IgD-negative memory B cell (primary cell): Measurements from ENCODE around the gene PCGF3. TPM values are rescaled to one million over a fixed set of nuclear protein-coding genes. Genes with fewer than 3 reads are reported as not detected.
"Not testable (repeated sequence)": the region's sequence is repeated elsewhere in the genome, so short reads cannot be mapped to it uniquely, and the experiment has no call there.

Source experiments
- H3K27ac Mint-ChIP-seq, 3 donors: one replicate each; pipeline ENCODE4 v1.8.0; 2020 to 2022; ENCODE audit warnings: mild to moderate bottlenecking in 3 of 3, mixed read lengths in 3 of 3, moderate library complexity in 1 of 3
- H3K27me3 Mint-ChIP-seq: one replicate; pipeline ENCODE4 v1.8.0; 2021; ENCODE audit warnings: mixed read lengths
- H3K36me3 Mint-ChIP-seq: one replicate; pipeline ENCODE4 v1.8.0; 2020; ENCODE audit warnings: mild to moderate bottlenecking, mixed read lengths
- H3K4me1 Mint-ChIP-seq, 3 donors: one replicate each; pipeline ENCODE4 v1.8.0; 2020 to 2022; ENCODE audit warnings: mixed read lengths in 3 of 3, mild to moderate bottlenecking in 1 of 3
- H3K4me3 Mint-ChIP-seq, 4 donors: one replicate each; pipeline ENCODE4 v1.8.0; 2020 to 2022; ENCODE audit warnings: mild to moderate bottlenecking in 4 of 4, mixed read lengths in 4 of 4, moderate library complexity in 3 of 4
- H3K9me3 Mint-ChIP-seq, 3 donors: one replicate each; pipeline ENCODE4 v1.8.0; 2020 to 2021; ENCODE audit warnings: mixed read lengths in 3 of 3, mild to moderate bottlenecking in 1 of 3
- polyA plus RNA-seq: library from polyadenylated mRNA; unstranded; fragments of 300-500 nt; fragmentation: Illumina TruSeq; gene quantifications from one replicate; pipeline ENCODE4 v1.2.3, GENCODE V29; 2021

PCGF3 gene
- polyA plus RNA-seq, 1 donor from 2014 or later: 6.1 TPM

DNA sequence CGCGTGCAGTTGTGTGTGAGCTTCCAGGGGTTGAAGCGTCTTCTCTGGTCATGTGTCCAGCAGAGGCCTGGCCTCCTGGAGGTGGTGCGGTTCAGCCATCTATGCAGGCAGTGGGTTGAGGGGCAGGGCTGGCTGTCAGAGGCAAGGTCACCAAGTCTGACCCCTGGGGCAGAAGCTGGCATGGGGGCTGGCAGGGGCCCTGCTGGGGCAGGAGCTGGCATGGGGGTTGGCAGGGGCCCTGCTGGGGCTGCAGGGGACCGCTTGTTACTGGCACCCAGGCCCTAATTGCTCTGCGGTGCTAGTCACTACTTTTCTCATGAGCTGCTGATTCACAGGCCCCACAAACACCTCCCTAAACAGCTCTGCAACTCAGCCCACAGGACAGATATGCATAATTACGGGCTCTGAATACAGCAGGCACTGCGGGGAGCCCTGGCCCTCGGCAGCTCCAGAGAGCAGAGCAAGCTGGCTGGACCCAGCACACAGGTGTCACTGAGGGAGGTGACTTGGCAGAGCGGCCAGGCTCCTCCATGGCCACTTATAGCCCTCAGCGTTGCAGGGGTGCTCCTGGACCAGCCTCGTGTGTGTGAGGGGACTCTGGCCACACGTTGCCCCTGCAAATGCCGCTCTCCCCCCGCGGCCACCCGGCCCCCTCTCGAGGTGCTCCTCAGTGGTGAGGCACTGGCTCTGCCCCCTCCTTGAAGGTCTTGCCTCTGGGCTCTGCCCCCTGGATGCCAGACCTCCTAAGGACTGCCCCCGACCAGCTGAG, 87.6 kb downstream of the PCGF3 start:
- no peaks in the 10 kb centered on the region for H3K9me3 Mint-ChIP-seq
- H3K27me3 Mint-ChIP-seq: peaks cover 42% of the 10 kb centered on the region
- H3K4me3 Mint-ChIP-seq: peak overlapping the region; percentile 15 to 87 (median 74)
- no peaks in the 10 kb centered on the region for H3K36me3 Mint-ChIP-seq
- H3K27ac Mint-ChIP-seq: peak overlapping the region in 2 of 3 donors; percentile 80 to 81
- peaks cover 17 to 19% (median 19%) of the 10 kb centered on the region in 3 donors for H3K4me1 Mint-ChIP-seq

DNA sequence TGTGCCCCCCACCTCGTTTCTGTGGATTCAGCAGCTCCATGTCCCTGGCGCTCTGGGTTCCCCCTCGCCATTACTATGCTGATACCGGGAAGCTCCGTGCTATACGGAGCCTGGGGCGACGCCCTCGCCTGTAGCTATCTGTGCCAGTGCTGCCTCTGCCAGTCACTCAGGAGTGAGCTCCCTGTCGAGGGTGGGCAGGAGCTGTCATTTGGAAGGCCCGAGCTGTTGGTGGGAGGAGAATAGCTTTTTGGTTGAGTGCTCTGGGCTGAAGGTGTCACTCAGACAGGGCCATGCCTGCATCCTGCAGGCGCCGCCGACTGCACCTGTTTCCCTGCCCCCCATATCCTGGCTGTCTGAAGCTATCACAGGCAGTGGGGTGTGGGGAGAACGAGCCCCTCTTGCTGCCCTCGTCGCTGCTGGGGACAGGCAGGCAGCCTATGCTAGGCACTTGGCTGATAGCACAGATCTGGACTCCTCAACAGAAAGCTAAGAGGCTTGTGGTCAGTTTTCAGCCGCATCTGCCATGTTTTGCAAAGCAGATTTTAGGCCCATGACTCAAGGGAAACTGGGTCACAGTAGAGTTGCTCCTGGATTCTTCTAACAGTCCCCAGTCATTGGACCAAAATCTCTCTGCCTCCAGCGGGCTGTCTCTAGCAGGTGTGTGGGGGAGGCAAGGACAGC, 88.4 kb downstream of the PCGF3 start:
- H3K27ac Mint-ChIP-seq: peak overlapping the region; percentile 43 to 81 (median 67)
- H3K27me3 Mint-ChIP-seq: peaks cover 44% of the 10 kb centered on the region
- no peaks in the 10 kb centered on the region for H3K36me3 Mint-ChIP-seq
- H3K4me1 Mint-ChIP-seq: peaks cover 15 to 22% (median 19%) of the 10 kb centered on the region in 3 donors
- no peaks in the 10 kb centered on the region for H3K9me3 Mint-ChIP-seq
- H3K4me3 Mint-ChIP-seq: peak overlapping the region; percentile 52 to 87 (median 68)

DNA sequence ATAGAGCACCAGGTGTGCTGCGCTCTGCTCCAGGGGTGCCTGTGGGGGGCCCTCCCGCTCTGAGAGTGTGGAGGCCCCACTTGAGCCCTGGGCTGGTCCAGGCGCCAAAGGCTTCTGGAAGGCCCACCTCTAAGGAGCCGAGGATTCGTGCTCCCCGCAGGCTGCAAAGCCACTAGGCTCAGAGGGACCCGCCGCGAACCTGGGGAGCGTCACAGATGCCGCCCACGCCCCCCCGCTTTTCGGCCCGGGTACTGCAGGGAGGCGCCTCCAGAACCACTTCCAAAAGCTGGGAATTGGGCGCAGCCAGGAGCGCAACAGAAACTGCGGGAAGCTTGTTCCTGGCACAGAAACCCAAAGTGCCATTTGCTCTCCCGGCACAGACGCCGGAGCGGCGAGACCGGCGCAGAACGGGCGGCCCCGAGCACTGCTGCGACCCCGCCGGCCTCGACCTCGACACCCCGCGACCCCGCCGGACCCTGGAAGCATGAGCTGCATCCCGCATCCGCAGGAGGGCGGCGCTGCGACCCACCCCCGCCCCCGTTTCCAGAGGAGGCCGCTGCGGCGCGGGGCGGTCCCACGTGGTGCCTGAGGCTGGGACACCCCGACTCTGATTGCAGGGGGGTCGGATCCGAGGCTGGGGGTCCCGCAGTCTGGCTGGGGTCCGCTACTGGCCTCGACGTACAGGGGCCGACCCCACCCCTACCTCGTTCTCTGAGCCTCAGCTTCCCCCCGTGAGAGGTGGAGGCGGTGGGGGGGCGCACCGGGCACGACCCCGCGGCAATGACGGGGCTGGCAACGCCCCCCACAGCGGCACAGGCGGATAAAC, 89.5 kb downstream of the PCGF3 start:
- H3K4me1 Mint-ChIP-seq: peaks cover 15 to 22% (median 19%) of the 10 kb centered on the region in 3 donors
- no peaks in the 10 kb centered on the region for H3K36me3 Mint-ChIP-seq
- H3K4me3 Mint-ChIP-seq: peak overlapping the region; percentile 48 to 83 (median 64)
- H3K9me3 Mint-ChIP-seq: no peaks in the 10 kb centered on the region
- H3K27me3 Mint-ChIP-seq: peaks cover 42% of the 10 kb centered on the region
- H3K27ac Mint-ChIP-seq: peak overlapping the region in 1 of 3 donors; percentile 73

DNA sequence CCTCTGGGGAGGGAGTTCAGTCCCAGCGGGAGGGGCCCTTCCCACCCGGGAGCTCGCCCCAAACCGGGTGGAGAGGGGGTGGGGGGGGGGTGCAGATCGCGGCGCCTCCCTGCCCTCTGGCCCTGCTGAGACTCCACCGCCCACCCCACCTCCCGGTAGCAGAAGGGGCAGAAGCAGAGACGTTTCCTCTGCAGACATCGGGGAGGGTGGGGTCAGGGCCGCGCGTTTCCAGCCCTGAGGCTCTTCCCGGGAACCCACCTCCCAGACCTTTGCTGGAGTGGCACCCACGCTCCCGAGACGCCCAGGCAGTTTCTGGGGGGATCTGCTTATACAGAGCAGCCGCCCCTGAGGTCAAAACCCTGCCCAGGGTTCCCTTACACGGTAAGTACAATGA, 90.1 kb downstream of the PCGF3 start:
- H3K27ac Mint-ChIP-seq: no peak overlapping the region
- no peaks in the 10 kb centered on the region for H3K9me3 Mint-ChIP-seq
- peaks cover 41% of the 10 kb centered on the region for H3K27me3 Mint-ChIP-seq
- peaks cover 15 to 22% (median 19%) of the 10 kb centered on the region in 3 donors for H3K4me1 Mint-ChIP-seq
- H3K36me3 Mint-ChIP-seq: no peaks in the 10 kb centered on the region
- no peak overlapping the region for H3K4me3 Mint-ChIP-seq

DNA sequence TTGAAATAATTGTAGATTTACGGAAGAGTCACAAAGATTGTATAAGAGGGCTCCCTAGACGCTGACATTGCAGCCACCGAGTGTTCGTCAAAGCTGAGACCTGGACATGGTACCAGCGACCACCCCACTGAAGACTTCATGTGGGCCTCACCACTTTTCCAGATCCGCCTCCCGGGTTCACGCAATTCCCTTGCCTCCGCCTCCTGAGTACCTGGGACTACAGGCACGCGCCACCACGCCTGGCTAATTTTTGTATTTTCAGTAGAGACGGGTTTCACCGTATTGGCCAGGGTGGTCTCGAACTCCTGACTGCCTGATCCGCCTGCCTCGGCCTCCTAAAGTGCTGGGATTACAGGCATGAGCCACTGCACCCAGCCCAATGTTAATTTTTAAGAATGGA, 90.6 kb downstream of the PCGF3 start:
- Mint-ChIP-seq H3K9me3 (peaks cover 0 to 3% (median 0%) of the 10 kb centered on the region in 3 donors), H3K27me3 (peaks cover 39% of the 10 kb centered on the region), H3K4me1 (peaks cover 15 to 22% (median 19%) of the 10 kb centered on the region in 3 donors), H3K4me3 (peak overlapping the region in 1 of 4 donors; percentile 51), H3K27ac (peak overlapping the region in 1 of 3 donors; percentile 48), H3K36me3 (no peaks in the 10 kb centered on the region)

DNA sequence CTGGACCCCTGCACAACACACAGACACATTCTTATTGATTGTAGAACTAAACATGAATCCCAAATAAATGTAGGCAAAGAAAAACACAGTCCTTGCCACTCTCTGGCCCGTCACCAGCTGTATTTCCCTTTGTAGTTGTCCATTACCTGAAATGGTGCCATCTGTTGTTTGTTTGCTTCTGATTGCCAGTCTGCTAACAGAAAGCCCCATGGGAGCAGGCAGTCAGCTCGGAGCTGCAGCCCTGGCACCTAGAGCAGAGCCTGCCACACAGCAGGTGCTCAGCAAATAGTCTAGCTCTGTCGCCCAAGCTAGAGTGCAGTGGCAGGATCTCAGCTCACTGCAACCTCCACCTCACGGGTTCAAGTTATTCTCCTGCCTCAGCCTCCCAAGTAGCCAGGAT, 91.4 kb downstream of the PCGF3 start:
- Mint-ChIP-seq H3K36me3 (no peaks in the 10 kb centered on the region), H3K27ac (no peak overlapping the region), H3K4me1 (peaks cover 15 to 22% (median 19%) of the 10 kb centered on the region in 3 donors), H3K27me3 (peaks cover 39% of the 10 kb centered on the region), H3K4me3 (no peak overlapping the region), H3K9me3 (peaks cover 3 to 7% (median 6%) of the 10 kb centered on the region in 3 donors)

DNA sequence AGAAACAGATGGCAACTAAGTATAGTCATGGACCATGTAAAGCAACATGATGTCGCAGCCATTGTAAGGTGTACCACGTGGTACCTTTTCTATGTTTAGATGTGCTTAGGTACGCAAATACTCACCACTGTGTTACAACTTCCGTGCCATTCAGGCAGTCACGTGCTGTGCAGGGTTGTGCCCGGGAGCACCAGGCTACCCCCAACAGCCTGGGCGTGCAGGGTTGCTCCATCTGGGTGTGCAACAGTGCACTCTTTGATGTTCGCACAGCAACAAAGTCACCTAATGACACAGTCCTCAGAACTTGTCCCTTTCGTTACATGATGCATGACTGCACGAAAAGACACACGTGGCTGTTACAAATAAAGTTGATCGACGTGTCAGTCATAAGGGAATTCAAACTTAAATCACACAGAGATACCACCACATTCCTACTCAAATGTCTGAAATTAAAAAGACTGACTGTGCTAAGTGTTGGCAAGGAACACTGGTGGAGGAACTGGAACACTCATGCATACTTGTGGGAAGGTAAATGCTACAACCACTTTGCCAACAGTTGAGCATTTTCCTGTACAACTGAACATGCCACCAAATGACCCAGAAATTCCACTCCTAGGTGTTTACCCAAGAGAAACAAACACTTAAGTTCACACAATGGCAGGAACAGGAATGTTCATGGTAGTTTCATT, 95.9 kb downstream of the PCGF3 start:
- peaks cover 0 to 4% (median 0%) of the 10 kb centered on the region in 3 donors for H3K4me1 Mint-ChIP-seq
- H3K27ac Mint-ChIP-seq: no peak overlapping the region
- no peak overlapping the region for H3K4me3 Mint-ChIP-seq
- peaks cover 5 to 10% (median 6%) of the 10 kb centered on the region in 3 donors for H3K9me3 Mint-ChIP-seq
- H3K36me3 Mint-ChIP-seq: no peaks in the 10 kb centered on the region
- H3K27me3 Mint-ChIP-seq: peaks cover 11% of the 10 kb centered on the region

DNA sequence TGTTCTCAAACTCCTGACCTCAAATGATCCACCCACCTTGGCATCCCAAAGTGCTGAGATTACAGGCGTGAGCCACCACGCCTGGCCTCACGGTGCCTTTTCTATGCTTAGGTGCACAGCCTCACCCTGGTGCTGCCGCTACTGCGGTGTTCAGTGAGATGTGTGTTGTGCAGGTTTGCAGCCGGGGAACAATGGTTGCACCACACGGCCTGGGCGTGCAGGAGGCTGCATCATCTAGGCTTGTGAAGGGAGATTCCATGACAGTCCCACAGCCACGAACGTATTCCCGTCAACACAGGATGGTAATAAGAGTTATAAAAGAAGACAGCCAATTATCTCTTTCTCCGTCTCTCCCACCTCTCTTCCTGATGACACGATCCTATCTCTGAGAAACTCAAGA, 98.3 kb downstream of the PCGF3 start:
- Mint-ChIP-seq H3K4me3 (no peak overlapping the region), H3K27me3 (peaks cover 8% of the 10 kb centered on the region), H3K36me3 (peaks cover 4% of the 10 kb centered on the region), H3K27ac (no peak overlapping the region), H3K9me3 (peaks cover 5 to 13% (median 10%) of the 10 kb centered on the region in 3 donors), H3K4me1 (peaks cover 0 to 3% (median 2%) of the 10 kb centered on the region in 3 donors)

DNA sequence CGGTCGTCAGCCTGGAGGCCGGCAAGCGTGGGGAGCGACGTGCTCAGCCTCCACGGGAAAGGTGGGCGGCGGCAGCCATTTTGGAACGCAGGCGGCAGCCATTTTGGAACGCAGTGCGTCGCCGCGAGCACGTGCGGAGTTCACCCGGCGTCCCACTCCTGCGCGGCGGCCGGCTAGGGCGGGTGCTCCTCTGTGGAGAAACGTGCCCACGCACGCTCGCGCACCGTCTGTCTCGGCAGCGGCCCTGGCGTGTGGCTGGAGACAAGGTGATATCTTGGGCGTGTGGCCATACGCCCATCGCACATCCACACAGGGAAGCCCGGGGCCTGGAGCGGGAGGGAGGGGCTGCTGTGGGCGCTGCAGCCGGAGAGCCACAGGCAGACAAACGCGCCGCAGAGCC, 99.2 kb downstream of the PCGF3 start:
- H3K4me1 Mint-ChIP-seq: peaks cover 0 to 3% (median 0%) of the 10 kb centered on the region in 3 donors
- peaks cover 4% of the 10 kb centered on the region for H3K36me3 Mint-ChIP-seq
- H3K27me3 Mint-ChIP-seq: peaks cover 6% of the 10 kb centered on the region
- H3K27ac Mint-ChIP-seq: no peak overlapping the region
- peaks cover 5 to 13% (median 10%) of the 10 kb centered on the region in 3 donors for H3K9me3 Mint-ChIP-seq
- no peak overlapping the region for H3K4me3 Mint-ChIP-seq

DNA sequence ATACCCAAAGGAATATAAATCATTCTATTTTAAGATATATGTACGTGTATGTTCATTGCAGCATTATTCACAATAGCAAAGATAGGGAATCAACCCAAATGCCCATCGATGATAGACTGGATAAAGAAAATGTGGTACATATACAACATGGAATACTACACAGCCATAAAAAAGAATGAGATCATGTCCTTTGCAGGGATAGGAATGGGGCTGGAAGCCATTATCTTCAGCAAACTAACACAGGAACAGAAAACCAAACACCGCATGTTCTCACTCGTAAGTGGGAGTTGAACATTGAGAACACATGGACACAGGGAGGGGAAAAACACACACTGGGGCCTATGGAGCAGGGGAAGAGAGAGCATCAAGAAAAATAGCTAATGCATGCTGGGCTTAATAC, 101.3 kb downstream of the PCGF3 start:
- H3K4me1 Mint-ChIP-seq, H3K27me3 Mint-ChIP-seq, H3K36me3 Mint-ChIP-seq, H3K9me3 Mint-ChIP-seq, H3K4me3 Mint-ChIP-seq, H3K27ac Mint-ChIP-seq: not testable (repeated sequence)

DNA sequence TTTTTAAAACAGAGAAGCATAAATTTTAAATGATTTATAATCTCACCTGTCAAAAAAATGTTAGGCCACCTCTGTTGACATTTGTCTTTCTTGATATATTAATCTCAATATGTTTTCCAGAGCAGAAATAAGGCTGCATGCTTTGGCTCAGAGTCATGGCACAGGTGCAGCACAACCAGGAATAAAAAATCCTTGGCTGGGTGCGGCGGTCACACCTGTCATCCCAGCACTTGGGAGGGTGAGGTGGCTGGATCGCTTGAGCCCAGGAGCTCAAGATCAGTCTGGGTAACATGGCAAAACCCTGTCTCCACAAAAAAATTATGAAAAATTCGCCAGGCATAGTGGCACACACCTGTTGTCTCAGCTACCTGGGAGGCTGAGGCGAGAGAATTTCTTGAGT, 102.2 kb downstream of the PCGF3 start:
- Mint-ChIP-seq H3K27me3 (peaks cover 13% of the 10 kb centered on the region), H3K4me3 (no peak overlapping the region), H3K36me3 (peaks cover 4% of the 10 kb centered on the region), H3K9me3 (peaks cover 2 to 4% (median 3%) of the 10 kb centered on the region in 3 donors), H3K27ac (no peak overlapping the region), H3K4me1 (peaks cover 0 to 3% (median 0%) of the 10 kb centered on the region in 3 donors)

DNA sequence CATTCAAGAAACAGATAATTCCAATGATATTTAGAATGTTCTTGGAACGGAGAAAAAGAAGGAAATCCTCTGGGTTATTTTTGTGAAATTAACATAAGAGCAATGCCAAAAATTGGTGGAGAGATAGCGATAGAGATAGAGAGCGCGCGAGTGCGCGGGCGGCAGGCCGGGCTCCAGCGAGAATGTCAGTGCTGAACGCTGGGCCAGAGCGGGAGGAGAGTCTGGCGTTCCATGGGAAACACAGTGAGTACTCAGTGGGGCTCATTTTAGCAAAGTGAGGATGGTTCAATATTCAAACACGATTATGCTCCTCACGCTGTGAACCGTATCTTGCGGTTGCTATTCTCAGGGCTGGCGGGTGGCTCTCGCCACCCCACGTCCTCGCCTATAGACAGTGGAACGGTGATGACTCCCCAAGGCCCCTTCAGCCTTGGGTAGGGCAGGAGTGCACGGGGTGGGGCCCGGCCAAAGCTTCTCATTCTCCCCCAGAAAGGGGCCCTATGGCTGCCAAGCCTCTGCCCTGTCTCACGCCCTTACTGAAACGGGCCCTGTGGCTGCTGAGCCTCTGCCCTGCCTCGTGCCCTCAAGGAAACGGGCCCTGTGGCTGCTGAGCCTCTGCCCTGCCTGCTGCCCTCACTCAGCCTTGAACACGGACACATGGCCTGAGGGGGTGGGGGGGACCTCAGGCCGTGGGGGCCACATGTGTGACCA, 103.4 kb downstream of the PCGF3 start:
- H3K4me1 Mint-ChIP-seq: peaks cover 0 to 4% (median 0%) of the 10 kb centered on the region in 3 donors
- no peak overlapping the region for H3K27ac Mint-ChIP-seq
- no peak overlapping the region for H3K4me3 Mint-ChIP-seq
- peaks cover 2 to 4% (median 3%) of the 10 kb centered on the region in 3 donors for H3K9me3 Mint-ChIP-seq
- H3K36me3 Mint-ChIP-seq: peaks cover 4% of the 10 kb centered on the region
- H3K27me3 Mint-ChIP-seq: peaks cover 21% of the 10 kb centered on the region

DNA sequence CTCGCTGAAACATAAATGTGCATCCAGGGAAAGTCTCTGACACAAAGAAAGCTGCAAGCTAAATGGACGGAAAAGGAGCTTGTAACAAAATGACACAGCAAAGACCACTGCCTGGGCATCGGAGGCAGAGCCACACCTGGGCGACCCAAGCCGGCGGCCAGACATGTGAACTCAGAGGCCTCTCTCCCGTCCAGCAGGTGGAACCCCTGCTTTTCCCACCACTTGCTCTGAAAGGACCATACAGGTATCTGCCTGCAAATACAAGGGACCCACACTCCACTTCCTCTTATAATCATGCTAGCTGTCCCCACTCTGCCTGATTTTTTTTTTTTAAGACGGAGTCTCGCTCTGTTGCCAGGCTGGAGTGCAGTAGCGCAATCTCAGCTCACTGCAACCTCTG, 108.3 kb downstream of the PCGF3 start:
- Mint-ChIP-seq H3K27ac (no peak overlapping the region), H3K27me3 (peaks cover 31% of the 10 kb centered on the region), H3K4me1 (peaks cover 0 to 2% (median 0%) of the 10 kb centered on the region in 3 donors), H3K36me3 (no peaks in the 10 kb centered on the region), H3K9me3 (no peaks in the 10 kb centered on the region), H3K4me3 (no peak overlapping the region)

DNA sequence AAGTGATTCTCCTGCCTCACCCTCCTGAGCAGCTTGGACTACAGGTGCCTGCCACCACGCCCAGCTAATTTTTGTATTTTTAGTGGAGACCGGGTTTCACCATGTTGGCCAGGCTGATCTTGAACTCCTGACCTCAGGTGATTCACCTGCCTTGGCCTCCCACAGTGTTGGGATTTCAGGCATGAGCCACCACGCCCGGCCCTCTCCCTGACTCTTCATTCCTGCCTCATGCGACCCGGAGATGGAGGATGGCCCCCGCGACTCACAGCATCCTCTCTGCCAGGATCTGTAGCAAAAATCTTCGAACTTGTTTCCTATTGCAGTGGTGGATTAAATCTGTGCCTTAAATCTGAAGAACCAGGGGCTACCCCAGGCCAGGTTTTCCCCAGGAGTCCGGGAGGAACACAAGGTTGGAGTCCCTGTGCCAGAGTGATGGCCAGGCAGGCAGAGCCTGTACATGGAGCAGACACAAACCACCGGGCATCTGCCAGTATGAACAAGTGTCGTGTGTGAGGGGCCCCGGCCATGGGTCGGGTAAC, 108.7 kb downstream of the PCGF3 start:
- no peak overlapping the region for H3K27ac Mint-ChIP-seq
- H3K36me3 Mint-ChIP-seq: no peaks in the 10 kb centered on the region
- no peak overlapping the region for H3K4me3 Mint-ChIP-seq
- H3K27me3 Mint-ChIP-seq: peaks cover 31% of the 10 kb centered on the region
- H3K9me3 Mint-ChIP-seq: no peaks in the 10 kb centered on the region
- peaks cover 0 to 2% (median 0%) of the 10 kb centered on the region in 3 donors for H3K4me1 Mint-ChIP-seq
